ENCODE measurements around the gene MAGEB1.

MAGEB1 gene

GRCh38 chrX:30246769-30247489, at the start of gene MAGEB1:
MAGEB1 (plus strand) TSS chrX:30247146; CDS start chrX:30250494, 3,348 bp downstream.
- no peak for DNase-seq (ENCODE audit: low read depth in 2 of 3, low spot score in 2 of 3)

GRCh38 chrX:30212172-30212571, 34.8 kb upstream of the MAGEB1 start:
- DNase-seq (ENCODE audit: low read depth in 2 of 3, low spot score in 2 of 3), result no peak

- no peak for DNase-seq (ENCODE audit: low read depth in 2 of 3, low spot score in 2 of 3)
These were observed 31.5 kb upstream of the MAGEB1 start, which contains the start of gene MAGEB2 for GRCh38 chrX:30215357-30215843. MAGEB2 (plus strand) TSS chrX:30215563; CDS start chrX:30218581, 3,018 bp downstream.

- no peak for DNase-seq (ENCODE audit: low read depth in 2 of 3, low spot score in 2 of 3)
These were observed 29.5 kb upstream of the MAGEB1 start for GRCh38 chrX:30217465-30217864.

- DNase-seq (ENCODE audit: low read depth in 2 of 3, low spot score in 2 of 3), result no peak
These were observed 27.6 kb upstream of the MAGEB1 start for GRCh38 chrX:30219372-30219771.

- DNase-seq (ENCODE audit: low read depth in 2 of 3, low spot score in 2 of 3), result no peak
These were observed 26.3 kb upstream of the MAGEB1 start for GRCh38 chrX:30220661-30221060.

- DNase-seq (ENCODE audit: low read depth in 2 of 3, low spot score in 2 of 3), result no peak
These were observed 22.4 kb upstream of the MAGEB1 start for GRCh38 chrX:30224536-30224935.

GRCh38 chrX:30228526-30228925, 18.4 kb upstream of the MAGEB1 start:
- no peak for DNase-seq (ENCODE audit: low read depth in 2 of 3, low spot score in 2 of 3)

- DNase-seq (ENCODE audit: low read depth in 2 of 3, low spot score in 2 of 3), result no peak
These were observed 16.6 kb upstream of the MAGEB1 start, which contains the start of gene MAGEB3 for GRCh38 chrX:30230395-30230794. MAGEB3 (plus strand) TSS chrX:30230657; CDS start chrX:30235925, 5,268 bp downstream.

- DNase-seq (ENCODE audit: low read depth in 2 of 3, low spot score in 2 of 3), result no peak
These were observed 5.1 kb upstream of the MAGEB1 start, which contains the start of gene MAGEB4 for GRCh38 chrX:30241724-30242415. MAGEB4 (plus strand) TSS chrX:30242000; CDS start chrX:30242136, 136 bp downstream.

GRCh38 chrX:30248854-30249253, 1.9 kb downstream of the MAGEB1 start:
- no peak for DNase-seq (ENCODE audit: low read depth in 2 of 3, low spot score in 2 of 3)

- no peak for DNase-seq (ENCODE audit: low read depth in 2 of 3, low spot score in 2 of 3)
These were observed 6.3 kb downstream of the MAGEB1 start for GRCh38 chrX:30253257-30253656.

- no peak for DNase-seq (ENCODE audit: low read depth in 2 of 3, low spot score in 2 of 3)
These were observed 13.0 kb downstream of the MAGEB1 start for GRCh38 chrX:30259927-30260326.

GRCh38 chrX:30261012-30261411, 14.1 kb downstream of the MAGEB1 start:
- no peak for DNase-seq (ENCODE audit: low read depth in 2 of 3, low spot score in 2 of 3)

GRCh38 chrX:30262763-30263162, 15.8 kb downstream of the MAGEB1 start:
- no peak for DNase-seq (ENCODE audit: low read depth in 2 of 3, low spot score in 2 of 3)

- no peak for DNase-seq (ENCODE audit: low read depth in 2 of 3, low spot score in 2 of 3)
These were observed 23.7 kb downstream of the MAGEB1 start for GRCh38 chrX:30270639-30271038.

- no peak for DNase-seq (ENCODE audit: low read depth in 2 of 3, low spot score in 2 of 3)
These were observed 28.6 kb downstream of the MAGEB1 start for GRCh38 chrX:30275498-30275897.

GRCh38 chrX:30278365-30278764, 31.4 kb downstream of the MAGEB1 start:
- no peak for DNase-seq (ENCODE audit: low read depth in 2 of 3, low spot score in 2 of 3)

GRCh38 chrX:30280428-30280827, 33.5 kb downstream of the MAGEB1 start:
- DNase-seq (ENCODE audit: low read depth in 2 of 3, low spot score in 2 of 3), result no peak

- no peak for DNase-seq (ENCODE audit: low read depth in 2 of 3, low spot score in 2 of 3)
These were observed 35.6 kb downstream of the MAGEB1 start for GRCh38 chrX:30282527-30282926.

GRCh38 chrX:30283456-30284200, 36.7 kb downstream of the MAGEB1 start:
- DNase-seq (ENCODE audit: low read depth in 2 of 3, low spot score in 2 of 3), result no peak
